SU-DHL-6 (cell line): ENCODE data around the gene HIPK2.

Experiments used
- H2AFZ ChIP-seq: fragments of 200-600 bp; sonication (generic); 2 replicates; pipeline ENCODE4 v1.6.1; 2014; ENCODE audit warnings: low read depth, mild to moderate bottlenecking, moderate library complexity, mixed read lengths, antibody characterized with exemption, low read length; ENCODE audit not compliant: severe bottlenecking
- H3F3A ChIP-seq: fragments of 200-600 bp; shearing (Covaris generic); 2 replicates; pipeline ENCODE4 v1.6.0; 2016; ENCODE audit warnings: antibody characterized with exemption, mild to moderate bottlenecking; ENCODE audit not compliant: insufficient read depth
- H3K27ac ChIP-seq: fragments of 200-600 bp; sonication (generic); 2 replicates; pipeline ENCODE4 v1.5.1; 2016; ENCODE audit warnings: low read depth, mild to moderate bottlenecking, low read length, moderate library complexity, mixed read lengths
- H3K27me3 ChIP-seq: fragments of 200-600 bp; sonication (generic), shearing (Covaris generic); 2 replicates; pipeline ENCODE4 v1.6.0; 2014; ENCODE audit warnings: mild to moderate bottlenecking, low read length
- H3K36me3 ChIP-seq: fragments of 200-600 bp; sonication (generic); 2 replicates; pipeline ENCODE4 v1.6.1; 2014; ENCODE audit warnings: mild to moderate bottlenecking, low read length, mixed read lengths
- H3K4me2 ChIP-seq: fragments of 300-600, 200-600 bp; shearing (Covaris generic), sonication (generic); 2 replicates; pipeline ENCODE4 v1.6.0; 2014; ENCODE audit warnings: low read length, low read depth, mild to moderate bottlenecking; ENCODE audit not compliant: poor library complexity, severe bottlenecking
- H3K4me3 ChIP-seq: fragments of 200-600 bp; sonication (generic); 2 replicates; pipeline ENCODE4 v1.5.1; 2014; ENCODE audit warnings: antibody characterized with exemption, low read length, mild to moderate bottlenecking, mixed read lengths; ENCODE audit not compliant: insufficient read depth, poor library complexity, severe bottlenecking
- H3K79me2 ChIP-seq: fragments of 200-600 bp; sonication (generic); 2 replicates; pipeline ENCODE4 v1.6.1; 2014; ENCODE audit warnings: mild to moderate bottlenecking, low read length, moderate library complexity; ENCODE audit not compliant: insufficient read depth
- H3K9ac ChIP-seq: fragments of 200-600 bp; sonication (generic); 2 replicates; pipeline ENCODE4 v1.7.0; 2014; ENCODE audit warnings: mild to moderate bottlenecking, low read length
- H3K9me2 ChIP-seq: fragments of 200-600 bp; sonication (generic); replicated peaks from 2 replicates; pipeline ENCODE4 v1.6.1; 2014; ENCODE audit warnings: low read length; ENCODE audit not compliant: insufficient read depth
- H3K9me3 ChIP-seq: fragments of 200-600 bp; sonication (generic); 2 replicates; pipeline ENCODE4 v1.6.1; 2014; ENCODE audit warnings: low read length, mixed read lengths; ENCODE audit not compliant: insufficient read depth
- H4K20me1 ChIP-seq: fragments of 200-600 bp; sonication (generic); 2 replicates; pipeline ENCODE4 v1.6.1; 2014; ENCODE audit warnings: low read depth, mild to moderate bottlenecking, antibody characterized with exemption, low read length, moderate library complexity, mixed read lengths
- EZH2phosphoT487 ChIP-seq: fragments of 200-600 bp; sonication (generic), shearing (Covaris generic); conservative IDR thresholded peaks from 2 replicates; pipeline ENCODE4 v1.6.1; 2018; ENCODE audit warnings: mild to moderate bottlenecking, antibody characterized with exemption, low read length, moderate library complexity, mixed read lengths
- TF ChIP-seq, protein P1 (sequence below): fragments of 200-600 bp; sonication (generic); IDR thresholded peaks from one replicate; pipeline ENCODE4 v1.5.1; 2017; ENCODE audit warnings: antibody characterized with exemption, mild to moderate bottlenecking, low read length, moderate library complexity; ENCODE audit not compliant: insufficient read depth, poor library complexity, severe bottlenecking

The HIPK2 gene

DNA sequence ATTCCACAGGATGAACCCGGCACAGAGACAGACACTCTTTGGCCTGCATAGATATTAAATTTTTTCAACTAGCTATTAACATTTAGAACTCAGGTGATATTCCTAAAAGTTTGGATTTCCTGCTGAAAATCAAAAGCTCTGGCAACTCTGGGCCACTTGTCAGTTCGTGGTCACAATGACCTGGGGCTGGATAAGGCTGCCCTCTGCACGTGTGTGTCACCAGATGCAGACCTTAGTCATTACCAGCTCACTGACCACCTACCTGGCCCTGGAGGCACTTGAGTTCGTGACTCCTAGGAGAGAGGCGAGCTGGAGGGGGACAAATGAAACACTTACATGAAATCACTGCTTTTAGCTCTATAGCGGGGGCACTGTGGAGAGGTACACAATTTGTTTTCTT, 126.5 kb downstream of the HIPK2 start:
- no peaks in the 10 kb centered on the region for H3F3A ChIP-seq
- no peak overlapping the region for H3K27ac ChIP-seq
- no peak for TF ChIP-seq EZH2phosphoT487
- TF ChIP-seq, protein P1, sequence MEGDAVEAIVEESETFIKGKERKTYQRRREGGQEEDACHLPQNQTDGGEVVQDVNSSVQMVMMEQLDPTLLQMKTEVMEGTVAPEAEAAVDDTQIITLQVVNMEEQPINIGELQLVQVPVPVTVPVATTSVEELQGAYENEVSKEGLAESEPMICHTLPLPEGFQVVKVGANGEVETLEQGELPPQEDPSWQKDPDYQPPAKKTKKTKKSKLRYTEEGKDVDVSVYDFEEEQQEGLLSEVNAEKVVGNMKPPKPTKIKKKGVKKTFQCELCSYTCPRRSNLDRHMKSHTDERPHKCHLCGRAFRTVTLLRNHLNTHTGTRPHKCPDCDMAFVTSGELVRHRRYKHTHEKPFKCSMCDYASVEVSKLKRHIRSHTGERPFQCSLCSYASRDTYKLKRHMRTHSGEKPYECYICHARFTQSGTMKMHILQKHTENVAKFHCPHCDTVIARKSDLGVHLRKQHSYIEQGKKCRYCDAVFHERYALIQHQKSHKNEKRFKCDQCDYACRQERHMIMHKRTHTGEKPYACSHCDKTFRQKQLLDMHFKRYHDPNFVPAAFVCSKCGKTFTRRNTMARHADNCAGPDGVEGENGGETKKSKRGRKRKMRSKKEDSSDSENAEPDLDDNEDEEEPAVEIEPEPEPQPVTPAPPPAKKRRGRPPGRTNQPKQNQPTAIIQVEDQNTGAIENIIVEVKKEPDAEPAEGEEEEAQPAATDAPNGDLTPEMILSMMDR: no peak
- no peak overlapping the region for H3K4me3 ChIP-seq
- H4K20me1 ChIP-seq: no peaks in the 10 kb centered on the region
- H3K27me3 ChIP-seq: no peaks in the 10 kb centered on the region
- no peak overlapping the region for H3K9ac ChIP-seq
- H2AFZ ChIP-seq: no peak overlapping the region
- H3K9me3 ChIP-seq: no peaks in the 10 kb centered on the region
- no peaks in the 10 kb centered on the region for H3K79me2 ChIP-seq
- no peaks in the 10 kb centered on the region for H3K9me2 ChIP-seq
- H3K36me3 ChIP-seq: no peaks in the 10 kb centered on the region
- no peak overlapping the region for H3K4me2 ChIP-seq

DNA sequence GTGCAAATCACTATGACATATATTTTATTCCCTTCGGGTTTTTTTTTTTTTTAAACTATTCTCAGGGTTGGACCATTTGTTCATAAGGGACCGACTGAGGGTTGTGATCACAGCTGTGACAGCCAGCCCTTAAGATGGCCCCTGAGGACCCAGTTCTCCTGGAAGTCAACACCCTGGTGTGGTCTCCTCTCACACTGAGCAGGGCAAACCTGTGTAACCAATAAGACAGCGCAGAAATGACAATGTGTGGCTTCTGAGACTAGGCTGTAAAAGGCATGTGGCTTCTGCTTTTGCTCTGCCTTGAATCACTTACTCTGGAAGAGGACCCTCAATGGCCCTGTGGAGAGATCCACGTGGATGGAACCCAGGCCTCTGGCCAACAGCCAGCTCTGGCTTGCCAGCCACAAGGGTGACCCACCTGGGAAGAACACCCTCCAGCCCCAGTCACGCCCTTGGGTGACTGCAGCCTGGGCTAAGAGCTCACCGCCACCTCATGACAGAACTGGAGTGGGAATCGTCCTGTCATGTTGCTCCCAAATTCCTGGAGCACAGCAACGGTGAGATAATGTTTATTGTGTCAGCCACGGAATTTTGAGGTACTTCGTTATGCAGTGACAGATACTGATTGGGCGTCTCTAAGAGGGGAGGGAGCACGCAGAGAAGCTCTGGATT, 127.2 kb downstream of the HIPK2 start:
- H2AFZ ChIP-seq: no peak overlapping the region
- no peaks in the 10 kb centered on the region for H3K79me2 ChIP-seq

DNA sequence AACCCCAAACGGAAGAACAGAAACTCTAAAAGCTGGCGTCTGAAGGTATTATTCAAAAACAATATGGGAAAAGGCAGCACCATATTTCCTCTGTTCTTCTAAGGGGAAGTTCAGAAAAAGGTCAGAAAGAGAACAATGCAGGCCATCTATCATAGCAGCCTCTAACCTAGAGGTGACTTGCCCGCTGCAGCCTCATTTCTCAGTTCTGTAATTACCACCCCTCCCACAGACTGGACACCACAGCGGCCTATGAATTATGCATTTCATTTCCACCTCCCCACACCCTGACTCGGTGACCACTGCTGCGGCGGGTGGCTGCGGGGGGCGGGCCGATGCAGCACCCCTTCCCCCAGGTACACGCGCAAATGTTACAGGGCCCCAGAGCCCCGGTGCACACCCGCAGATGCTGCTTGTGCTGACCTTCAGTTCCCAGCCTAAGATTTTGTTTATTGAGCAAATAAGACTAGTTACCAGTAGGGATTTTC, 128.8 kb downstream of the HIPK2 start:
- Histone ChIP-seq H4K20me1 (no peaks in the 10 kb centered on the region), H3K36me3 (no peaks in the 10 kb centered on the region), H3K9me2 (no peaks in the 10 kb centered on the region), H3K9me3 (no peaks in the 10 kb centered on the region), H3F3A (no peaks in the 10 kb centered on the region), H3K4me2 (no peak overlapping the region), H3K27ac (no peak overlapping the region), H3K27me3 (no peaks in the 10 kb centered on the region), H3K4me3 (no peak overlapping the region), H2AFZ (no peak overlapping the region), H3K9ac (no peak overlapping the region), H3K79me2 (no peaks in the 10 kb centered on the region)
- TF ChIP-seq, protein P1: no peak
- TF ChIP-seq EZH2phosphoT487: no peak

More for the DNA sequence above, 127.2 kb downstream of the HIPK2 start:
- H3K4me3 ChIP-seq: no peak overlapping the region
- no peaks in the 10 kb centered on the region for H3K9me2 ChIP-seq
- no peak overlapping the region for H3K27ac ChIP-seq
- TF ChIP-seq, protein P1: no peak
- no peak for TF ChIP-seq EZH2phosphoT487
- no peaks in the 10 kb centered on the region for H3K9me3 ChIP-seq
- no peaks in the 10 kb centered on the region for H3K36me3 ChIP-seq
- no peaks in the 10 kb centered on the region for H3K27me3 ChIP-seq
- no peaks in the 10 kb centered on the region for H3F3A ChIP-seq
- no peak overlapping the region for H3K9ac ChIP-seq
- no peaks in the 10 kb centered on the region for H4K20me1 ChIP-seq
- no peak overlapping the region for H3K4me2 ChIP-seq
